HCT116 (cell line): ENCODE measurements around the gene F2RL1. TPM values are rescaled to one million over a fixed set of nuclear protein-coding genes. Genes with fewer than 3 reads are reported as not detected.

ENCODE experiments used
- ATAC-seq: fragments of 200-7000 bp; cut with Tn5 transposase; 2 replicates; pipeline ENCODE4 v1.9.1; 2020; ENCODE audit warnings: mild to moderate bottlenecking, moderate library complexity
- BruUV-seq: library from RNA; stranded (reverse); fragments of 400-500 nt; replicated peaks from 2 replicates; lab custom pipeline; 2021; lab: Mats Ljungman, UMichigan
- CTCF ChIA-PET: fragments of 300-600 bp; sonication (Branson Sonifier 250); formaldehyde crosslinking; loops from one replicate; lab custom pipeline; 2021; ENCODE audit warnings: antibody characterized with exemption; lab: Charles Lee
- POLR2A ChIA-PET: fragments of 300-600, 350-600 bp; sonication (Branson Sonifier 250); formaldehyde crosslinking; loops from one replicate; lab custom pipeline; 2021; ENCODE audit warnings: antibody characterized with exemption; lab: Charles Lee
- RAD21 ChIA-PET, 2 experiments: fragments of 300-600 bp; sonication (Branson Sonifier 250); formaldehyde crosslinking; loops; one replicate each; lab custom pipeline; 2023; ENCODE audit warnings: low total read pairs in 2 of 2; ENCODE audit not compliant: uncharacterized antibody in 2 of 2, unreplicated experiment in 2 of 2, low non-redundant PET in 1 of 2; lab: Charles Lee
- DNase-seq: peaks from one replicate; pipeline ENCODE4 v3.0.0-alpha.2; 2010; ENCODE audit warnings: low read depth, low spot score
- H2AFZ ChIP-seq: fragments of 200-600 bp; shearing (Covaris generic), sonication (generic); 2 replicates; pipeline ENCODE4 v1.6.1; 2017; ENCODE audit warnings: low read depth, mixed run types, mixed read lengths, antibody characterized with exemption, low read length; ENCODE audit not compliant: poor library complexity, severe bottlenecking
- H3K27ac ChIP-seq: 2 replicates; pipeline ENCODE4 v1.5.1; 2012; ENCODE audit warnings: low read depth, low read length
- H3K27me3 ChIP-seq: fragments of 200-600 bp; sonication (generic); 2 replicates; pipeline ENCODE4 v1.6.1; 2016; ENCODE audit warnings: mixed run types, low read length, mixed read lengths; ENCODE audit not compliant: insufficient read depth
- H3K36me3 ChIP-seq, 2 experiments: fragments of 200-500 bp in 1 of 2; fragments of 200-600 bp in 1 of 2; sonication (Bioruptor generic) in 1 of 2; sonication (generic) in 1 of 2; 2 replicates each; pipeline versions ENCODE4 v1.5.1 to v1.6.1; 2014 to 2016; ENCODE audit warnings: low read length in 2 of 2, inconsistent platforms in 1 of 2, mixed read lengths in 1 of 2, mixed run types in 1 of 2; ENCODE audit not compliant: insufficient read depth in 2 of 2, control insufficient read depth in 1 of 2
- H3K4me1 ChIP-seq, 2 experiments: fragments of 200-600 bp in 1 of 2; sonication (generic) in 1 of 2; 2 replicates each; pipeline versions ENCODE4 v1.5.1 to v1.6.1; 2012 to 2017; ENCODE audit warnings: low read length in 2 of 2, inconsistent platforms in 1 of 2, mild to moderate bottlenecking in 1 of 2, mixed read lengths in 1 of 2, mixed run types in 1 of 2, moderate library complexity in 1 of 2; ENCODE audit not compliant: insufficient read depth in 2 of 2, control insufficient read depth in 1 of 2
- H3K4me2 ChIP-seq: fragments of 200-600 bp; sonication (generic); 2 replicates; pipeline ENCODE4 v1.6.1; 2017; ENCODE audit warnings: mixed run types, low read length, mixed read lengths
- H3K4me3 ChIP-seq, 2 experiments: fragments of 200-600 bp in 1 of 2; sonication (generic) in 1 of 2; replicated peaks in 1 of 2; 2 replicates each; pipeline ENCODE4 v1.5.1; 2011 to 2016; ENCODE audit warnings: low read length in 2 of 2, control low read depth in 1 of 2, low read depth in 1 of 2, mild to moderate bottlenecking in 1 of 2, mixed read lengths in 1 of 2, mixed run types in 1 of 2
- H3K79me2 ChIP-seq: fragments of 200-600 bp; sonication (generic); 2 replicates; pipeline ENCODE4 v1.6.1; 2017; ENCODE audit warnings: mild to moderate bottlenecking, mixed run types, low read length, moderate library complexity, mixed read lengths; ENCODE audit not compliant: insufficient read depth
- H3K9ac ChIP-seq: fragments of 200-600 bp; sonication (generic); 2 replicates; pipeline ENCODE4 v1.6.1; 2016; ENCODE audit warnings: low read length, mixed read lengths
- H3K9me2 ChIP-seq: fragments of 200-600 bp; sonication (generic), shearing (Covaris generic); 2 replicates; pipeline ENCODE4 v1.6.1; 2017; ENCODE audit warnings: mixed run types, mild to moderate bottlenecking, moderate library complexity; ENCODE audit not compliant: insufficient read depth
- H3K9me3 ChIP-seq, 2 experiments: fragments of 200-500 bp in 1 of 2; fragments of 200-600 bp in 1 of 2; sonication (Bioruptor generic) in 1 of 2; sonication (generic) in 1 of 2; 2 replicates each; pipeline ENCODE4 v1.6.1; 2014 to 2017; ENCODE audit warnings: low read length in 2 of 2, mixed read lengths in 2 of 2, inconsistent platforms in 1 of 2, low read depth in 1 of 2, mild to moderate bottlenecking in 1 of 2, mixed run types in 1 of 2, moderate library complexity in 1 of 2; ENCODE audit not compliant: control insufficient read depth in 1 of 2, insufficient read depth in 1 of 2
- H4K20me1 ChIP-seq: fragments of 200-600 bp; sonication (generic), shearing (Covaris generic); 2 replicates; pipeline ENCODE4 v1.6.1; 2017; ENCODE audit warnings: mixed run types, mild to moderate bottlenecking, moderate library complexity; ENCODE audit not compliant: insufficient read depth
- CBX3 ChIP-seq: IDR thresholded peaks from 2 replicates; pipeline ENCODE4 v1.6.1; 2012; ENCODE audit warnings: low read depth
- CEBPB ChIP-seq: IDR thresholded peaks from 2 replicates; pipeline ENCODE4 v1.6.1; 2012; ENCODE audit warnings: low read depth
- EZH2phosphoT487 ChIP-seq: fragments of 200-600 bp; IDR thresholded peaks from 2 replicates; pipeline ENCODE4 v1.6.1; 2018; ENCODE audit warnings: antibody characterized with exemption, borderline replicate concordance
- FOSL1 ChIP-seq: IDR thresholded peaks from 2 replicates; pipeline ENCODE4 v1.6.1; 2012; ENCODE audit warnings: low read depth
- POLR2A ChIP-seq: IDR thresholded peaks from 2 replicates; pipeline ENCODE4 v1.7.0; 2011; ENCODE audit warnings: borderline replicate concordance; ENCODE audit not compliant: insufficient read depth, insufficient read length; ENCODE audit errors: extremely low read depth
- RAD21 ChIP-seq: IDR thresholded peaks from 2 replicates; pipeline ENCODE4 v1.6.1; 2012; ENCODE audit warnings: low read depth, mild to moderate bottlenecking
- SP1 ChIP-seq: IDR thresholded peaks from 2 replicates; pipeline ENCODE4 v1.6.1; 2012; ENCODE audit warnings: low read depth
- SRF ChIP-seq: IDR thresholded peaks from 2 replicates; pipeline ENCODE4 v1.6.1; 2012; ENCODE audit warnings: low read depth
- YY1 ChIP-seq: IDR thresholded peaks from 2 replicates; pipeline ENCODE4 v1.6.1; 2011; ENCODE audit warnings: low read length, low read depth, moderate library complexity, mild to moderate bottlenecking; ENCODE audit not compliant: insufficient replicate concordance; ENCODE audit errors: extremely low read depth
- intact Hi-C: fragments of 100-400 bp; cut with micrococcal nuclease; formaldehyde crosslinking; loops from 2 replicates; pipeline ENCODE4 v1.10.0; 2022
- total RNA-seq: library from RNA; stranded (reverse); gene quantifications from one replicate; pipeline ENCODE4 v1.2.1, GENCODE V29; 2021; ENCODE audit not compliant: unreplicated experiment
- TF ChIP-seq, protein P1 (sequence below): IDR thresholded peaks from 2 replicates; pipeline ENCODE4 v1.6.1; 2011; ENCODE audit warnings: mild to moderate bottlenecking, low read length, moderate library complexity; ENCODE audit not compliant: insufficient replicate concordance; ENCODE audit errors: extremely low read depth
- TF ChIP-seq, protein P2 (sequence below), 3 experiments: fragments of 200-600 bp in 1 of 3; sonication (generic) in 1 of 3; IDR thresholded peaks in 2 of 3; conservative IDR thresholded peaks in 1 of 3; 2 replicates each; pipeline ENCODE4 v1.5.1; 2012 to 2017; ENCODE audit warnings: low read depth in 2 of 3, low read length in 2 of 3, antibody characterized with exemption in 1 of 3, borderline replicate concordance in 1 of 3, control low read depth in 1 of 3, mild to moderate bottlenecking in 1 of 3, mixed read lengths in 1 of 3, mixed run types in 1 of 3, moderate library complexity in 1 of 3; ENCODE audit not compliant: insufficient read depth in 1 of 3

F2RL1 gene
- total RNA-seq, 1 experiment from 2014 or later = 119 TPM

DNA sequence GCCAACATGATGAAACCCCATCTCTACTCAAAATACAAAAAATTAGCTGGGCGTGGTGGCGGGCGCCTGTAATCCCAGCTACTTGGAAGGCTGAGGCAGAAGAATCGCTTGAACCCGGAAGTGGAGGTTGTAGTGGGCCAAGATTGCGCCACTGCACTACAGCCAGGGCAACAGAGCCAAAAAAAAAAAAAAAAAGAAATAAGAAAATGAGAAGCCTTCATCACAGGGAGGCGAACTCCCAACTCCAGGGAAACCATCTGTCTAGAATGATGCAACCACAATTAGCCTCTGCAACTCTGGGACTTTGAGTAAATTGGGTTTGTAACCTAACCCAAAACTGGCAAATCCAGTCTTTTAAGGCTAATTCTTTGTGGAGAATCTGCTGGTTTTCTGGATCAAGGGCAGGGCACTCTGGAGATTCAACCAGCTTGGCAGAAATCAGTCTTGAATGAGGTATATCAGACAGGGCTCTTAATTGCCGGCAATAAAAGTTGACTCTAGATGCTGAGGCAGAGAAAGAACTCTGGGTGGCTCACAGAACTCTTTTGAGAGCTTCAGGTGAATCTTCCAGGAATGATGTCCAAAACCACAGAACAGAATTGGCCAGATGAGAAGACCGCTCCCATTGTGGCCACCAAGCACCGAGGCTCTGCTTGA lies 40.9 kb downstream of the F2RL1 start:
- H4K20me1 ChIP-seq = no peaks in the 10 kb centered on the region
- H3K9me3 ChIP-seq = no peaks in the 10 kb centered on the region
- no TSS peak for BruUV-seq
- no peaks in the 10 kb centered on the region for H3K9me2 ChIP-seq
- H3K4me3 ChIP-seq = no peak overlapping the region
- no peak overlapping the region for H3K9ac ChIP-seq
- ATAC-seq (no peak), DNase-seq (no peak)
- H2AFZ ChIP-seq = no peak overlapping the region
- no peaks in the 10 kb centered on the region for H3K79me2 ChIP-seq
- TF ChIP-seq POLR2A = no peak
- TF ChIP-seq FOSL1 = no peak
- no peak for TF ChIP-seq CEBPB
- TF ChIP-seq, protein P1, sequence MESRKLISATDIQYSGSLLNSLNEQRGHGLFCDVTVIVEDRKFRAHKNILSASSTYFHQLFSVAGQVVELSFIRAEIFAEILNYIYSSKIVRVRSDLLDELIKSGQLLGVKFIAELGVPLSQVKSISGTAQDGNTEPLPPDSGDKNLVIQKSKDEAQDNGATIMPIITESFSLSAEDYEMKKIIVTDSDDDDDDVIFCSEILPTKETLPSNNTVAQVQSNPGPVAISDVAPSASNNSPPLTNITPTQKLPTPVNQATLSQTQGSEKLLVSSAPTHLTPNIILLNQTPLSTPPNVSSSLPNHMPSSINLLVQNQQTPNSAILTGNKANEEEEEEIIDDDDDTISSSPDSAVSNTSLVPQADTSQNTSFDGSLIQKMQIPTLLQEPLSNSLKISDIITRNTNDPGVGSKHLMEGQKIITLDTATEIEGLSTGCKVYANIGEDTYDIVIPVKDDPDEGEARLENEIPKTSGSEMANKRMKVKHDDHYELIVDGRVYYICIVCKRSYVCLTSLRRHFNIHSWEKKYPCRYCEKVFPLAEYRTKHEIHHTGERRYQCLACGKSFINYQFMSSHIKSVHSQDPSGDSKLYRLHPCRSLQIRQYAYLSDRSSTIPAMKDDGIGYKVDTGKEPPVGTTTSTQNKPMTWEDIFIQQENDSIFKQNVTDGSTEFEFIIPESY = no peak
- TF ChIP-seq, protein P2, sequence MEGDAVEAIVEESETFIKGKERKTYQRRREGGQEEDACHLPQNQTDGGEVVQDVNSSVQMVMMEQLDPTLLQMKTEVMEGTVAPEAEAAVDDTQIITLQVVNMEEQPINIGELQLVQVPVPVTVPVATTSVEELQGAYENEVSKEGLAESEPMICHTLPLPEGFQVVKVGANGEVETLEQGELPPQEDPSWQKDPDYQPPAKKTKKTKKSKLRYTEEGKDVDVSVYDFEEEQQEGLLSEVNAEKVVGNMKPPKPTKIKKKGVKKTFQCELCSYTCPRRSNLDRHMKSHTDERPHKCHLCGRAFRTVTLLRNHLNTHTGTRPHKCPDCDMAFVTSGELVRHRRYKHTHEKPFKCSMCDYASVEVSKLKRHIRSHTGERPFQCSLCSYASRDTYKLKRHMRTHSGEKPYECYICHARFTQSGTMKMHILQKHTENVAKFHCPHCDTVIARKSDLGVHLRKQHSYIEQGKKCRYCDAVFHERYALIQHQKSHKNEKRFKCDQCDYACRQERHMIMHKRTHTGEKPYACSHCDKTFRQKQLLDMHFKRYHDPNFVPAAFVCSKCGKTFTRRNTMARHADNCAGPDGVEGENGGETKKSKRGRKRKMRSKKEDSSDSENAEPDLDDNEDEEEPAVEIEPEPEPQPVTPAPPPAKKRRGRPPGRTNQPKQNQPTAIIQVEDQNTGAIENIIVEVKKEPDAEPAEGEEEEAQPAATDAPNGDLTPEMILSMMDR (IDR thresholded peaks at IDR 0.05 in 2 of 3, conservative IDR thresholded peaks at IDR 0.05 in 1 of 3; ENCODE audit: borderline replicate concordance in 1 of 3, insufficient read depth in 1 of 3, low read depth in 2 of 3, low read length in 2 of 3) = no peak
- no peak for TF ChIP-seq YY1
- no peak for TF ChIP-seq SRF
- no peak for TF ChIP-seq SP1
- TF ChIP-seq CBX3 = no peak
- TF ChIP-seq EZH2phosphoT487 = no peak
- TF ChIP-seq RAD21 = no peak
- H3K27ac ChIP-seq = no peak overlapping the region
- peaks cover 4 to 11% of the 10 kb centered on the region in 2 experiments; a peak in 3 of 4 replicates for H3K4me1 ChIP-seq
- RAD21 ChIA-PET = interaction anchor here (0.5 to 0.7 kb wide), 2 partner anchors 10 to 627 kb away, joined by 4 read pairs; partner anchors contain the start of gene S100Z (in 1 of the 2)
- POLR2A ChIA-PET = no interaction called here
- CTCF ChIA-PET = interaction anchor here (0.9 kb wide), 1 partner anchor 85 kb away, joined by 3 read pairs; no protein-coding TSS in a partner anchor
- H3K27me3 ChIP-seq = no peaks in the 10 kb centered on the region
- intact Hi-C loops = no loop called here
- H3K4me2 ChIP-seq = no peak overlapping the region
- no peaks in the 10 kb centered on the region for H3K36me3 ChIP-seq
